GM11168 (cell line): ENCODE results near the gene PGRMC2.

Source experiments
- in situ Hi-C: fragments of 300-500 bp; cut with MboI; formaldehyde crosslinking; loops from one replicate; pipeline ENCODE4 v1.12.0; 2022; ENCODE audit warnings: low sequenced_read_pairs; ENCODE audit not compliant: unreplicated experiment

PGRMC2 gene

GRCh38 chr4:128287141-128287870 lies at the start of gene PGRMC2:
TSS of gene PGRMC2 (minus strand) at chr4:128287813. CDS start at chr4:128287790, 23 bp downstream.
- in situ Hi-C loops = no loop called here

GRCh38 chr4:128335541-128335940 lies 47.9 kb upstream of the PGRMC2 start:
- in situ Hi-C loops = no loop called here

- in situ Hi-C loops = no loop called here
These were observed 46.6 kb upstream of the PGRMC2 start for GRCh38 chr4:128334256-128334655.

- in situ Hi-C loops = no loop called here
These were observed 45.9 kb upstream of the PGRMC2 start for GRCh38 chr4:128333309-128334018.

- in situ Hi-C loops = no loop called here
These were observed 44.5 kb upstream of the PGRMC2 start for GRCh38 chr4:128332081-128332480.

- in situ Hi-C loops = no loop called here
These were observed 42.0 kb upstream of the PGRMC2 start for GRCh38 chr4:128329638-128330037.

GRCh38 chr4:128328106-128328505 lies 40.5 kb upstream of the PGRMC2 start:
- in situ Hi-C loops = no loop called here

GRCh38 chr4:128323401-128323800 lies 35.8 kb upstream of the PGRMC2 start:
- in situ Hi-C loops = no loop called here

- in situ Hi-C loops = no loop called here
These were observed 35.4 kb upstream of the PGRMC2 start for GRCh38 chr4:128322986-128323385.

- in situ Hi-C loops = no loop called here
These were observed 34.7 kb upstream of the PGRMC2 start for GRCh38 chr4:128322311-128322710.

- in situ Hi-C loops = no loop called here
These were observed 33.0 kb upstream of the PGRMC2 start for GRCh38 chr4:128320656-128321055.

GRCh38 chr4:128315756-128316520 lies 28.3 kb upstream of the PGRMC2 start:
- in situ Hi-C loops = no loop called here

- in situ Hi-C loops = no loop called here
These were observed 24.2 kb upstream of the PGRMC2 start for GRCh38 chr4:128311659-128312403.

GRCh38 chr4:128310266-128310697 lies 22.7 kb upstream of the PGRMC2 start:
- in situ Hi-C loops = no loop called here

GRCh38 chr4:128309585-128309984 lies 22.0 kb upstream of the PGRMC2 start:
- in situ Hi-C loops = no loop called here

- in situ Hi-C loops = no loop called here
These were observed 21.4 kb upstream of the PGRMC2 start for GRCh38 chr4:128308986-128309385.

GRCh38 chr4:128307123-128307571 lies 19.5 kb upstream of the PGRMC2 start:
- in situ Hi-C loops = no loop called here

- in situ Hi-C loops = no loop called here
These were observed 18.3 kb upstream of the PGRMC2 start for GRCh38 chr4:128305942-128306341.

- in situ Hi-C loops = no loop called here
These were observed 16.4 kb upstream of the PGRMC2 start for GRCh38 chr4:128303986-128304385.

GRCh38 chr4:128303405-128303785 lies 15.8 kb upstream of the PGRMC2 start:
- in situ Hi-C loops = no loop called here
